ENCODE results near the gene LEMD1.

LEMD1 gene

GRCh38 chr1:205453466-205453865 is 31.6 kb upstream of the LEMD1 start:
- no peaks in the 10 kb centered on the region for H3K9me3 ChIP-seq (ENCODE audit: insufficient read depth, low read length)
- no peaks in the 10 kb centered on the region for H3K36me3 ChIP-seq (ENCODE audit: low read length)
- H3K27ac ChIP-seq (ENCODE audit: low read depth, low read length), result no peak overlapping the region
- H3K9ac ChIP-seq (ENCODE audit: low read length), result no peak overlapping the region
- no peaks in the 10 kb centered on the region for H3K9me2 ChIP-seq (replicated peaks; ENCODE audit: insufficient read depth, low read length)
- no peaks in the 10 kb centered on the region for H3F3A ChIP-seq (ENCODE audit: insufficient read depth)
- no peak overlapping the region for H3K4me2 ChIP-seq (ENCODE audit: low read depth, low read length, poor library complexity, severe bottlenecking)
- H3K4me3 ChIP-seq (ENCODE audit: insufficient read depth, low read length, poor library complexity, severe bottlenecking), result no peak overlapping the region
- H2AFZ ChIP-seq (ENCODE audit: low read depth, low read length, severe bottlenecking), result no peak overlapping the region
- H4K20me1 ChIP-seq (ENCODE audit: low read depth, low read length), result no peaks in the 10 kb centered on the region
- H3K79me2 ChIP-seq (ENCODE audit: insufficient read depth, low read length), result no peaks in the 10 kb centered on the region
- H3K27me3 ChIP-seq (ENCODE audit: low read length), result no peaks in the 10 kb centered on the region
- no peak for TF ChIP-seq EZH2phosphoT487 (conservative IDR thresholded peaks at IDR 0.05; ENCODE audit: low read length)
- TF ChIP-seq, protein P1, sequence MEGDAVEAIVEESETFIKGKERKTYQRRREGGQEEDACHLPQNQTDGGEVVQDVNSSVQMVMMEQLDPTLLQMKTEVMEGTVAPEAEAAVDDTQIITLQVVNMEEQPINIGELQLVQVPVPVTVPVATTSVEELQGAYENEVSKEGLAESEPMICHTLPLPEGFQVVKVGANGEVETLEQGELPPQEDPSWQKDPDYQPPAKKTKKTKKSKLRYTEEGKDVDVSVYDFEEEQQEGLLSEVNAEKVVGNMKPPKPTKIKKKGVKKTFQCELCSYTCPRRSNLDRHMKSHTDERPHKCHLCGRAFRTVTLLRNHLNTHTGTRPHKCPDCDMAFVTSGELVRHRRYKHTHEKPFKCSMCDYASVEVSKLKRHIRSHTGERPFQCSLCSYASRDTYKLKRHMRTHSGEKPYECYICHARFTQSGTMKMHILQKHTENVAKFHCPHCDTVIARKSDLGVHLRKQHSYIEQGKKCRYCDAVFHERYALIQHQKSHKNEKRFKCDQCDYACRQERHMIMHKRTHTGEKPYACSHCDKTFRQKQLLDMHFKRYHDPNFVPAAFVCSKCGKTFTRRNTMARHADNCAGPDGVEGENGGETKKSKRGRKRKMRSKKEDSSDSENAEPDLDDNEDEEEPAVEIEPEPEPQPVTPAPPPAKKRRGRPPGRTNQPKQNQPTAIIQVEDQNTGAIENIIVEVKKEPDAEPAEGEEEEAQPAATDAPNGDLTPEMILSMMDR (IDR thresholded peaks at IDR 0.05; ENCODE audit: insufficient read depth, low read length, poor library complexity, severe bottlenecking), result no peak

DNA sequence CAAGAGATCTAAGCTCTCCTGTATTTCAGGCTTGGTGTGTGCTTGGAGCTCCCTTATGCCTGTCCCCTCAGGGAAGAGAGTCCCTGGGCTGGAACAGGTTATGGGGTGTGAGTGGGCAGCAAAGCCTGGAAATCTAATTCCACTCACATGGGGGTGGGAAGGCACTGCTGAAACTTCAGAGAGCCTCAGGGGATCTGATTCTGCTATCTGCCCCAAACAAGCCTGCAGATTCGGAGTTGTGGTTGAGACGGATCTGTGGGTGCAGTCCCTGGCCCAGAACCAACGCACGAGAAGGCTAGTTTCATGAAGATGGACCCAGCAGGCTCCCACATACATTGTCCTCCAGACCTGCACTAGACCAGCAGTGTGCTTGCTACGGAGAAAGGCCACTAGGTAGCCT is 31.1 kb upstream of the LEMD1 start:
- no peak overlapping the region for H3K9ac ChIP-seq (ENCODE audit: low read length)
- H3K9me2 ChIP-seq (replicated peaks; ENCODE audit: insufficient read depth, low read length), result no peaks in the 10 kb centered on the region
- H4K20me1 ChIP-seq (ENCODE audit: low read depth, low read length), result no peaks in the 10 kb centered on the region
- H3K79me2 ChIP-seq (ENCODE audit: insufficient read depth, low read length), result no peaks in the 10 kb centered on the region
- H3K27ac ChIP-seq (ENCODE audit: low read depth, low read length), result no peak overlapping the region
- TF ChIP-seq, protein P1 (IDR thresholded peaks at IDR 0.05; ENCODE audit: insufficient read depth, low read length, poor library complexity, severe bottlenecking), result no peak
- no peak for TF ChIP-seq EZH2phosphoT487 (conservative IDR thresholded peaks at IDR 0.05; ENCODE audit: low read length)
- no peak overlapping the region for H3K4me2 ChIP-seq (ENCODE audit: low read depth, low read length, poor library complexity, severe bottlenecking)
- H3K36me3 ChIP-seq (ENCODE audit: low read length), result no peaks in the 10 kb centered on the region
- H3K4me3 ChIP-seq (ENCODE audit: insufficient read depth, low read length, poor library complexity, severe bottlenecking), result no peak overlapping the region
- no peak overlapping the region for H2AFZ ChIP-seq (ENCODE audit: low read depth, low read length, severe bottlenecking)
- H3K9me3 ChIP-seq (ENCODE audit: insufficient read depth, low read length), result no peaks in the 10 kb centered on the region
- H3K27me3 ChIP-seq (ENCODE audit: low read length), result no peaks in the 10 kb centered on the region
- no peaks in the 10 kb centered on the region for H3F3A ChIP-seq (ENCODE audit: insufficient read depth)

- Histone ChIP-seq H3K9me3 (ENCODE audit: insufficient read depth, low read length) (no peaks in the 10 kb centered on the region), H3K27me3 (ENCODE audit: low read length) (no peaks in the 10 kb centered on the region), H3K9ac (ENCODE audit: low read length) (no peak overlapping the region)
Observed at GRCh38 chr1:205452364-205452763, 30.5 kb upstream of the LEMD1 start.

More at GRCh38 chr1:205452364-205452763, 30.5 kb upstream of the LEMD1 start:
- Histone ChIP-seq H3K4me3 (ENCODE audit: insufficient read depth, low read length, poor library complexity, severe bottlenecking) (no peak overlapping the region), H3K36me3 (ENCODE audit: low read length) (no peaks in the 10 kb centered on the region), H3K79me2 (ENCODE audit: insufficient read depth, low read length) (no peaks in the 10 kb centered on the region), H3F3A (ENCODE audit: insufficient read depth) (no peaks in the 10 kb centered on the region), H4K20me1 (ENCODE audit: low read depth, low read length) (no peaks in the 10 kb centered on the region), H3K9me2 (replicated peaks; ENCODE audit: insufficient read depth, low read length) (no peaks in the 10 kb centered on the region), H3K4me2 (ENCODE audit: low read depth, low read length, poor library complexity, severe bottlenecking) (no peak overlapping the region), H2AFZ (ENCODE audit: low read depth, low read length, severe bottlenecking) (no peak overlapping the region), H3K27ac (ENCODE audit: low read depth, low read length) (no peak overlapping the region)
- TF ChIP-seq, protein P1 (IDR thresholded peaks at IDR 0.05; ENCODE audit: insufficient read depth, low read length, poor library complexity, severe bottlenecking), result no peak
- no peak for TF ChIP-seq EZH2phosphoT487 (conservative IDR thresholded peaks at IDR 0.05; ENCODE audit: low read length)
